Neutrophil (primary cell): ENCODE measurements around the gene PLEKHF1.
"Not testable (repeated sequence)": the region's sequence is repeated elsewhere in the genome, so short reads cannot be mapped to it uniquely, and the experiment has no call there.

ENCODE experiments used
- H3K27ac ChIP-seq: fragments of 200-600 bp; sonication (generic); 2 replicates; pipeline ENCODE4 v1.5.1; 2016; ENCODE audit warnings: mild to moderate bottlenecking, moderate library complexity
- H3K27me3 ChIP-seq: fragments of 200-600 bp; sonication (generic); 2 replicates; pipeline ENCODE4 v1.6.0; 2016; ENCODE audit warnings: mild to moderate bottlenecking
- H3K36me3 ChIP-seq: fragments of 200-600 bp; sonication (generic); 2 replicates; pipeline ENCODE4 v1.5.1; 2017
- H3K4me1 ChIP-seq, 2 experiments: fragments of 200-600 bp in 1 of 2; sonication (generic) in 1 of 2; 1 replicate in 1 of 2; 2 replicates in 1 of 2; pipeline versions ENCODE4 v1.5.1 to v1.6.1; 2013 to 2016; ENCODE audit warnings: low read depth in 1 of 2, low read length in 1 of 2, mild to moderate bottlenecking in 1 of 2, moderate library complexity in 1 of 2; ENCODE audit not compliant: control insufficient read depth in 1 of 2, insufficient read depth in 1 of 2
- H3K4me3 ChIP-seq, 2 experiments: fragments of 200-600 bp in 1 of 2; sonication (generic) in 1 of 2; 1 replicate in 1 of 2; 2 replicates in 1 of 2; pipeline ENCODE4 v1.5.1; 2013 to 2016; ENCODE audit warnings: low read depth in 1 of 2, low read length in 1 of 2, mild to moderate bottlenecking in 1 of 2, moderate library complexity in 1 of 2
- H3K9me3 ChIP-seq: fragments of 200-600 bp; sonication (generic); 2 replicates; pipeline ENCODE4 v1.5.1; 2016
- CTCF ChIP-seq: fragments of 200-600 bp; sonication (generic); IDR thresholded peaks from 2 replicates; pipeline ENCODE4 v1.5.1; 2016; ENCODE audit warnings: antibody characterized with exemption

PLEKHF1 gene

GRCh38 chr19:29625186-29625651, 40.0 kb upstream of the PLEKHF1 start:
- H3K36me3 ChIP-seq: no peaks in the 10 kb centered on the region
- no peak overlapping the region for H3K27ac ChIP-seq
- TF ChIP-seq CTCF: no peak
- H3K4me3 ChIP-seq: no peak overlapping the region
- no peaks in the 10 kb centered on the region for H3K9me3 ChIP-seq
- peaks cover 23% of the 10 kb centered on the region for H3K27me3 ChIP-seq
- H3K4me1 ChIP-seq: no peaks in the 10 kb centered on the region

DNA sequence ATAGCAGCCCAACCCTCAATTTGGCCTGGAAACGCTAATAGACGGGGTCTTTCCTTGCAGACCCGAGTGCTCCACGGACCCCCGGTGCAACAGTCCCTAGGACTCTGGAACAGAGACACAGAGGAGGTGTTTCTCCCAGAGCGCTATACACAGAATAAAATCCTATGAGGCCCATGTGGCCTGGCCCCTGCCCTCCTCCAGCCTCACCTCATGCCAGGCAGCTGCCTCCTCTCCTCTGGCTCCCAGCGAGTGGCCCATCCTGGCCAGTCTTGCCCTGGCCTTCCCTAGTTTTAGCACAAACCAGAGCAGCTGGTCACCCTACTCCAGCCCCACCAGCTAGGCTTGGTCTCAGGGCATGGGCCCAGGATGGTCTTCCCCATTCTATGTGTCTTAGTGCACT, 38.9 kb upstream of the PLEKHF1 start:
- no peak overlapping the region for H3K4me3 ChIP-seq
- no peaks in the 10 kb centered on the region for H3K9me3 ChIP-seq
- no peaks in the 10 kb centered on the region for H3K36me3 ChIP-seq
- no peak overlapping the region for H3K27ac ChIP-seq
- no peaks in the 10 kb centered on the region for H3K4me1 ChIP-seq
- no peak for TF ChIP-seq CTCF
- H3K27me3 ChIP-seq: peaks cover 12% of the 10 kb centered on the region

GRCh38 chr19:29626832-29627231, 38.4 kb upstream of the PLEKHF1 start:
- H3K4me3 ChIP-seq, H3K27me3 ChIP-seq, H3K9me3 ChIP-seq, H3K36me3 ChIP-seq, H3K27ac ChIP-seq, H3K4me1 ChIP-seq: not testable (repeated sequence)

GRCh38 chr19:29628661-29629385, 36.4 kb upstream of the PLEKHF1 start:
- H3K36me3 ChIP-seq: no peaks in the 10 kb centered on the region
- TF ChIP-seq CTCF: no peak
- no peaks in the 10 kb centered on the region for H3K4me1 ChIP-seq
- no peaks in the 10 kb centered on the region for H3K27me3 ChIP-seq
- H3K27ac ChIP-seq: no peak overlapping the region
- no peak overlapping the region for H3K4me3 ChIP-seq
- H3K9me3 ChIP-seq: no peaks in the 10 kb centered on the region

- TF ChIP-seq CTCF: no peak
- Histone ChIP-seq H3K4me1 (no peaks in the 10 kb centered on the region), H3K9me3 (no peaks in the 10 kb centered on the region), H3K27me3 (no peaks in the 10 kb centered on the region), H3K36me3 (no peaks in the 10 kb centered on the region), H3K27ac (no peak overlapping the region), H3K4me3 (no peak overlapping the region)
Observed at GRCh38 chr19:29629836-29630534, 35.3 kb upstream of the PLEKHF1 start.

DNA sequence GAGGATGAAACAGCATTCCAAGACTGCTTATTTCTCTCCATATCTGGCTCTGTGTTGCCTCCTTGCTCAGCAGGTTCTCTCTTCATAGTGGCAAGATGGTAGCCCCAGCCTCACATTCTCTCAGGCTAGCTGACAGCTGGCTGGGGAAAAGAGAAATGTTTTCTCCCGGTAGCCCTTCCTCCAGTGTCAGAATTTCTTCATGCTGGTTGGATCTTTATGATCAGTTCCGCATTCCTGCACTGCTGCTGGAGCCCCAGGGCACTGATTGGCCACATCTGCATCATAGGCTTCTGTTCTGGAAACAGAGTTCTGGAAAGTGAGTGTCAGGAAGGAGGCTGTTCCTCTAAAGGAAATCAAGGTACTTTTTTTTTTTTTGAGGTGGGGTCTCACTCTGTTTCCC, 34.6 kb upstream of the PLEKHF1 start:
- Histone ChIP-seq H3K4me3 (no peak overlapping the region), H3K36me3 (no peaks in the 10 kb centered on the region), H3K27me3 (no peaks in the 10 kb centered on the region), H3K27ac (no peak overlapping the region), H3K4me1 (no peaks in the 10 kb centered on the region), H3K9me3 (no peaks in the 10 kb centered on the region)
- TF ChIP-seq CTCF: no peak
